Measurements from ENCODE around the gene PTPN4.

The PTPN4 gene

GRCh38 chr2:119721904-119722303, 37.8 kb upstream of the PTPN4 start:
- Histone ChIP-seq H3K36me3 (ENCODE audit: control insufficient read depth in 4 of 4, insufficient read depth in 4 of 4, low read length in 3 of 4) (no peaks in the 10 kb centered on the region), H3K4me3 (ENCODE audit: control insufficient read depth in 1 of 7, extremely low read depth in 1 of 7, insufficient read depth in 4 of 7, low read depth in 2 of 7, low read length in 6 of 7) (no peak overlapping the region), H3K9me3 (ENCODE audit: control extremely low read depth in 1 of 5, control insufficient read depth in 4 of 5, insufficient read depth in 2 of 5, low read depth in 1 of 5, low read length in 4 of 5) (peaks cover 0 to 8% (median 0%) of the 10 kb centered on the region in 5 experiments), H3K4me1 (ENCODE audit: control extremely low read depth in 1 of 4, control insufficient read depth in 4 of 4, insufficient read depth in 4 of 4, low read length in 3 of 4) (no peaks in the 10 kb centered on the region), H3K27ac (ENCODE audit: insufficient read depth in 1 of 2, low read depth in 1 of 2, low read length in 2 of 2, poor library complexity in 1 of 2, severe bottlenecking in 2 of 2) (no peak overlapping the region), H3K27me3 (replicated peaks in 2 of 5; ENCODE audit: control insufficient read depth in 4 of 5, insufficient read depth in 5 of 5, low read length in 4 of 5) (peaks cover 0 to 17% (median 0%) of the 10 kb centered on the region in 5 experiments)
- DNase-seq: no peak
- ChIA-PET CTCF (interaction anchor here (1.5 to 2.1 kb wide), 2 partner anchors 9 to 19 kb away, joined by 5 to 6 read pairs; no protein-coding TSS in a partner anchor), POLR2A (no interaction called here)
- WGBS (ENCODE audit: insufficient coverage): 93% methylated on average over 2 of the region's 4 CpGs

DNA sequence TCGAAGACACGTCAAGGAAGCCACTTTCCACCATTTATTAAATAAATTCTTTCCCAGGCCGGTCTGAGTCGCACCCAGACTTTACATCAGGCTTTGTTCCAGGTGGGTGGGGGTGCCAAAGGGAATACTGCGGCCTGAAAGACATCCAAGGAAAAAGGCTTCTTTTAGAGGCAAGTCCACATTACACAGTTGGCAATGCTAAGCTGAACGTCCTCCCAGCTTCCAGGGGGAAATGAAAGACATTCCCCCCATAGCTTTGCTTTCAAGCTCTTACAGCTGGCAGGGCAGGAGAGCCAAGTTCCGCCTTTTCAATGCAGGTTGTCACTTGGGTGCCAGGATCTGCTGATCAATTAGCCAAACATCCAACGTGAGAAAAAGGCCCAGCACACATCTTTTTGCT, 36.5 kb upstream of the PTPN4 start:
- H3K27ac ChIP-seq (ENCODE audit: insufficient read depth in 1 of 2, low read depth in 1 of 2, low read length in 2 of 2, poor library complexity in 1 of 2, severe bottlenecking in 2 of 2): no peak overlapping the region
- ChIA-PET CTCF (interaction anchor here (1.5 kb wide), 1 partner anchor 20 kb away, joined by 6 read pairs; no protein-coding TSS in a partner anchor), POLR2A (no interaction called here)
- H3K36me3 ChIP-seq (ENCODE audit: control insufficient read depth in 4 of 4, insufficient read depth in 4 of 4, low read length in 3 of 4): no peaks in the 10 kb centered on the region
- no peak for DNase-seq
- 84% methylated on average over 4 of the region's 8 CpGs for WGBS (ENCODE audit: insufficient coverage)
- no peaks in the 10 kb centered on the region for H3K4me1 ChIP-seq (ENCODE audit: control extremely low read depth in 1 of 4, control insufficient read depth in 4 of 4, insufficient read depth in 4 of 4, low read length in 3 of 4)
- peaks cover 0 to 17% (median 2%) of the 10 kb centered on the region in 5 experiments for H3K27me3 ChIP-seq (replicated peaks in 2 of 5; ENCODE audit: control insufficient read depth in 4 of 5, insufficient read depth in 5 of 5, low read length in 4 of 5)
- no peak overlapping the region for H3K4me3 ChIP-seq (ENCODE audit: control insufficient read depth in 1 of 7, extremely low read depth in 1 of 7, insufficient read depth in 4 of 7, low read depth in 2 of 7, low read length in 6 of 7)
- H3K9me3 ChIP-seq (ENCODE audit: control extremely low read depth in 1 of 5, control insufficient read depth in 4 of 5, insufficient read depth in 2 of 5, low read depth in 1 of 5, low read length in 4 of 5): peaks cover 0 to 8% (median 0%) of the 10 kb centered on the region in 5 experiments

- Histone ChIP-seq H3K4me3 (ENCODE audit: control insufficient read depth in 1 of 7, extremely low read depth in 1 of 7, insufficient read depth in 4 of 7, low read depth in 2 of 7, low read length in 6 of 7) (no peak overlapping the region), H3K27me3 (replicated peaks in 2 of 5; ENCODE audit: control insufficient read depth in 4 of 5, insufficient read depth in 5 of 5, low read length in 4 of 5) (peaks cover 0 to 19% (median 8%) of the 10 kb centered on the region in 5 experiments), H3K4me1 (ENCODE audit: control extremely low read depth in 1 of 4, control insufficient read depth in 4 of 4, insufficient read depth in 4 of 4, low read length in 3 of 4) (no peaks in the 10 kb centered on the region), H3K27ac (ENCODE audit: insufficient read depth in 1 of 2, low read depth in 1 of 2, low read length in 2 of 2, poor library complexity in 1 of 2, severe bottlenecking in 2 of 2) (no peak overlapping the region), H3K9me3 (ENCODE audit: control extremely low read depth in 1 of 5, control insufficient read depth in 4 of 5, insufficient read depth in 2 of 5, low read depth in 1 of 5, low read length in 4 of 5) (peaks cover 0 to 8% (median 0%) of the 10 kb centered on the region in 5 experiments), H3K36me3 (ENCODE audit: control insufficient read depth in 4 of 4, insufficient read depth in 4 of 4, low read length in 3 of 4) (no peaks in the 10 kb centered on the region)
- 89% methylated on average over 10 of the region's 10 CpGs for WGBS (ENCODE audit: insufficient coverage)
- DNase-seq: no peak
- POLR2A ChIA-PET: interaction anchor here (0.5 kb wide), 1 partner anchor 426 kb away, joined by 3 read pairs; no protein-coding TSS in a partner anchor
- CTCF ChIA-PET: interaction anchor here (1.2 kb wide), 1 partner anchor 452 kb away, joined by 3 read pairs; no protein-coding TSS in a partner anchor
These were observed 35.8 kb upstream of the PTPN4 start for GRCh38 chr2:119723784-119724467.

DNA sequence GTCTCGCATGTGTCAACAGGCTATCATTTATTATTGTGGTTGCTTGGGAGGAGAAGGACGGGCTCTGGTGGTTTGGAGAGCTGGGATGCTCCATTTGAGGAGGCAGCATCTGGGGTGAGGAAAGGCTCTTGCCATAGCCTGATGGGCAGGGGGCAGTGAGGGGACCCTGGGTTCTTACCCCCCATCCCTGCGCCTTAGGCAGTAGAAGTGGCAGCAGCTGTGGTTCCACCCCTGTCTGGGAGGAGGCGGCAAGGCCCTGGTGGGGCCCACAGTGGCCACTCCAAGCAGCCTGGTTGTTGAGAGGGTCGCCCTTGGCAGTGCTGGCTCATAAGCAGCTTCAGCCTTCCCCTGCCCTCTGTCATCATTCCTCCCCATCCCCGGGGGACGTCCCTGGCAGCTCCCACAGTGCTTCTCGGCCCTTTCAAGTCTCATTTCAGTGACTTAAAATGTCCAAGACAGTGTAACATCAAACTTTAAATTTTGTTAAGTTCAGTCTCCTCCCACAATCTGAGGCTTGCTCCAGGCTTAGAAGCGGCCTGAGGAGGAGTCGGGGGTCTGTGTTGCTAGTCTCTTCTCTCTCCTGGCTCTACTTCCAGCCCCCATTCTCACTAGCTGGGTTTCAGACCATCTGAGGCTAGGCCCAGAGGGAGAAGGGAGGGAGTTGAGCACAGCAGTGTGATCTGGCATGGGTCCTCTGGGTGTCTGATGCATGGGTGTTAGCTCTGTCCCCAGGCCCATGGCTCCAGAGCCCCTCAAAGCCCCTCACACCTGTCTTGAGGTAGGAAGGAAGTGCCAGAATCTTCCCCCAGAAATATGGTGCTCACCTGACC, 34.9 kb upstream of the PTPN4 start:
- ChIA-PET CTCF (interaction anchor here (0.5 to 1.2 kb wide), 2 partner anchors 13 to 452 kb away, joined by 3 read pairs; no protein-coding TSS in a partner anchor), POLR2A (no interaction called here)
- no peaks in the 10 kb centered on the region for H3K36me3 ChIP-seq (ENCODE audit: control insufficient read depth in 4 of 4, insufficient read depth in 4 of 4, low read length in 3 of 4)
- no peak overlapping the region for H3K4me3 ChIP-seq (ENCODE audit: control insufficient read depth in 1 of 7, extremely low read depth in 1 of 7, insufficient read depth in 4 of 7, low read depth in 2 of 7, low read length in 6 of 7)
- H3K9me3 ChIP-seq (ENCODE audit: control extremely low read depth in 1 of 5, control insufficient read depth in 4 of 5, insufficient read depth in 2 of 5, low read depth in 1 of 5, low read length in 4 of 5): peaks cover 0 to 8% (median 0%) of the 10 kb centered on the region in 5 experiments
- DNase-seq: no peak
- H3K27me3 ChIP-seq (replicated peaks in 2 of 5; ENCODE audit: control insufficient read depth in 4 of 5, insufficient read depth in 5 of 5, low read length in 4 of 5): peaks cover 0 to 22% (median 16%) of the 10 kb centered on the region in 5 experiments
- WGBS (ENCODE audit: insufficient coverage): 97% methylated on average over 7 of the region's 10 CpGs
- H3K4me1 ChIP-seq (ENCODE audit: control extremely low read depth in 1 of 4, control insufficient read depth in 4 of 4, insufficient read depth in 4 of 4, low read length in 3 of 4): no peaks in the 10 kb centered on the region
- no peak overlapping the region for H3K27ac ChIP-seq (ENCODE audit: insufficient read depth in 1 of 2, low read depth in 1 of 2, low read length in 2 of 2, poor library complexity in 1 of 2, severe bottlenecking in 2 of 2)

GRCh38 chr2:119727493-119727892, 32.2 kb upstream of the PTPN4 start:
- no peak for DNase-seq
- 100% methylated on average over 1 of the region's 1 CpG for WGBS (ENCODE audit: insufficient coverage)
- ChIA-PET POLR2A (interaction anchor here (0.7 kb wide), 1 partner anchor 506 kb away, joined by 5 read pairs; no protein-coding TSS in a partner anchor), CTCF (no interaction called here)
- peaks cover 0 to 36% (median 34%) of the 10 kb centered on the region in 5 experiments for H3K27me3 ChIP-seq (replicated peaks in 2 of 5; ENCODE audit: control insufficient read depth in 4 of 5, insufficient read depth in 5 of 5, low read length in 4 of 5)
- H3K9me3 ChIP-seq (ENCODE audit: control extremely low read depth in 1 of 5, control insufficient read depth in 4 of 5, insufficient read depth in 2 of 5, low read depth in 1 of 5, low read length in 4 of 5): no peaks in the 10 kb centered on the region
- H3K27ac ChIP-seq (ENCODE audit: insufficient read depth in 1 of 2, low read depth in 1 of 2, low read length in 2 of 2, poor library complexity in 1 of 2, severe bottlenecking in 2 of 2): no peak overlapping the region
- H3K4me1 ChIP-seq (ENCODE audit: control extremely low read depth in 1 of 4, control insufficient read depth in 4 of 4, insufficient read depth in 4 of 4, low read length in 3 of 4): peaks cover 0 to 10% (median 9%) of the 10 kb centered on the region in 4 experiments
- H3K4me3 ChIP-seq (ENCODE audit: control insufficient read depth in 1 of 7, extremely low read depth in 1 of 7, insufficient read depth in 4 of 7, low read depth in 2 of 7, low read length in 6 of 7): no peak overlapping the region
- H3K36me3 ChIP-seq (ENCODE audit: control insufficient read depth in 4 of 4, insufficient read depth in 4 of 4, low read length in 3 of 4): no peaks in the 10 kb centered on the region

DNA sequence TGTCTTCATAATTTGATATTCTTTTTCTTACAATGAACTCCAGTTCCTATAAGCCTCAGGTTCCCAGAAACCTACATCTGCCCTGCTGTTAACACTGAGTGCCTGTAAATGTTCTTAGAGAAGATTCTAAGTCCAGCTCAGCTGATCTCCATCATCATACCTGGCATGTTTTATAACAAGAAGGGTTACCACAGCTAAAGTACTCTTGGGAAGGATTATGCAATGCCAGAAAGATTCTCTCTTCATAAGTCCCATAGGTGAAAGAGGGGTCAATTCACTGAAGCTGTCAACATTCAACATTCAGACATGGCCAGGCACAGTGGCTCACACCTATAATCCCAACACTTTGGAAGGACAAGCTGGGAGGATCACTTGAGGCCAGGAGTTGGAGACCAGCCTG, 31.3 kb upstream of the PTPN4 start:
- Histone ChIP-seq H3K27me3 (replicated peaks in 2 of 5; ENCODE audit: control insufficient read depth in 4 of 5, insufficient read depth in 5 of 5, low read length in 4 of 5) (peaks cover 0 to 43% (median 33%) of the 10 kb centered on the region in 5 experiments), H3K4me1 (ENCODE audit: control extremely low read depth in 1 of 4, control insufficient read depth in 4 of 4, insufficient read depth in 4 of 4, low read length in 3 of 4) (peaks cover 0 to 10% (median 9%) of the 10 kb centered on the region in 4 experiments), H3K4me3 (ENCODE audit: control insufficient read depth in 1 of 7, extremely low read depth in 1 of 7, insufficient read depth in 4 of 7, low read depth in 2 of 7, low read length in 6 of 7) (no peak overlapping the region), H3K36me3 (ENCODE audit: control insufficient read depth in 4 of 4, insufficient read depth in 4 of 4, low read length in 3 of 4) (no peaks in the 10 kb centered on the region), H3K9me3 (ENCODE audit: control extremely low read depth in 1 of 5, control insufficient read depth in 4 of 5, insufficient read depth in 2 of 5, low read depth in 1 of 5, low read length in 4 of 5) (no peaks in the 10 kb centered on the region), H3K27ac (ENCODE audit: insufficient read depth in 1 of 2, low read depth in 1 of 2, low read length in 2 of 2, poor library complexity in 1 of 2, severe bottlenecking in 2 of 2) (no peak overlapping the region)
- POLR2A ChIA-PET: no interaction called here
- no peak for DNase-seq
- CTCF ChIA-PET: interaction anchor here (1.1 to 1.3 kb wide), 2 partner anchors 11 to 98 kb away, joined by 3 read pairs; no protein-coding TSS in a partner anchor
